Naive thymus-derived CD8-positive, alpha-beta T cell (primary cell): Measurements from ENCODE around the gene GNAT1. TPM values are rescaled to one million over a fixed set of nuclear protein-coding genes. Genes with fewer than 3 reads are reported as not detected.

Source experiments
- ATAC-seq, 2 donors: fragments of 150-1000 bp; cut with Tn5 transposase in 1 of 2; sonication (Bioruptor Pico), chemical (Tn5 transposase) in 1 of 2; 1 replicate in 1 of 2; 2 replicates in 1 of 2; pipeline ENCODE4 v1.10.0; 2021; ENCODE audit warnings: mild to moderate bottlenecking in 2 of 2, moderate library complexity in 2 of 2
- POLR2A ChIA-PET: fragments of 350-600 bp; sonication (Branson Sonifier 250); formaldehyde crosslinking; loops from one replicate; lab custom pipeline; 2021; ENCODE audit warnings: antibody characterized with exemption; lab: Charles Lee
- DNase-seq, 10 donors: peaks; one replicate each; pipeline versions ENCODE4 v3.0.0 to v3.0.0-alpha.2; 2020 to 2022
- H3K27ac Mint-ChIP-seq, 10 donors: one replicate each; pipeline ENCODE4 v1.8.0; 2020 to 2022; ENCODE audit warnings: mild to moderate bottlenecking in 10 of 10, mixed read lengths in 10 of 10, moderate library complexity in 4 of 10, inconsistent platforms in 1 of 10
- H3K27me3 Mint-ChIP-seq, 5 donors: one replicate each; pipeline ENCODE4 v1.8.0; 2021 to 2022; ENCODE audit warnings: mixed read lengths in 5 of 5
- H3K36me3 Mint-ChIP-seq, 3 donors: one replicate each; pipeline ENCODE4 v1.8.0; 2020 to 2022; ENCODE audit warnings: mixed read lengths in 3 of 3, mild to moderate bottlenecking in 2 of 3, inconsistent platforms in 1 of 3
- H3K4me1 Mint-ChIP-seq, 4 donors: one replicate each; pipeline ENCODE4 v1.8.0; 2021 to 2022; ENCODE audit warnings: mixed read lengths in 4 of 4
- H3K4me3 Mint-ChIP-seq, 10 donors: one replicate each; pipeline ENCODE4 v1.8.0; 2020 to 2022; ENCODE audit warnings: mild to moderate bottlenecking in 10 of 10, mixed read lengths in 10 of 10, moderate library complexity in 6 of 10, inconsistent platforms in 1 of 10
- H3K9me3 Mint-ChIP-seq, 9 donors: one replicate each; pipeline ENCODE4 v1.8.0; 2020 to 2022; ENCODE audit warnings: mixed read lengths in 9 of 9, mild to moderate bottlenecking in 3 of 9, inconsistent platforms in 1 of 9, moderate library complexity in 1 of 9
- polyA plus RNA-seq, 3 donors: library from polyadenylated mRNA; unstranded; fragments of 300-500 nt; fragmentation: Illumina TruSeq; gene quantifications; one replicate each; pipeline ENCODE4 v1.2.3, GENCODE V29; 2021
- total RNA-seq, 8 experiments: library from RNA in 2 of 8; stranded (reverse) in 2 of 8; gene quantifications; one replicate each; pipeline ENCODE4 v1.2.3 and lab custom pipeline; 2021 to 2026

The GNAT1 gene
- not detected for total RNA-seq
- polyA plus RNA-seq, result not detected
- 0 to 0.43 (median 0.04) reads per million in 6 experiments for total RNA-seq (lab: John Stamatoyannopoulos, UW)

- peaks cover 0 to 17% (median 4%) of the 10 kb centered on the region in 5 donors for H3K27me3 Mint-ChIP-seq
- H3K27ac Mint-ChIP-seq, result peak within 1 kb of the TSS in 1 of 10 donors; percentile 13
- POLR2A ChIA-PET, result interaction anchor here (5.5 kb wide), 1 partner anchor 36 kb away, joined by 48 read pairs; no protein-coding TSS in a partner anchor
- no peak within 1 kb of the TSS for H3K4me3 Mint-ChIP-seq
- H3K36me3 Mint-ChIP-seq, result no peaks in the 10 kb centered on the region
- no peak for ATAC-seq
- peaks cover 4 to 15% (median 11%) of the 10 kb centered on the region in 4 donors for H3K4me1 Mint-ChIP-seq
- H3K9me3 Mint-ChIP-seq, result no peaks in the 10 kb centered on the region
- DNase-seq, result no peak
Observed at GRCh38 chr3:50190936-50191660, at the start of gene GNAT1. Gene GNAT1, plus strand, starts transcription at chr3:50191610. Its CDS starts 116 bp downstream, at chr3:50191726.

- DNase-seq, result no peak
- H3K4me1 Mint-ChIP-seq, result no peaks in the 10 kb centered on the region
- no peak for ATAC-seq
- POLR2A ChIA-PET, result no interaction called here
- no peak overlapping the region for H3K4me3 Mint-ChIP-seq
- peaks cover 0 to 4% (median 2%) of the 10 kb centered on the region in 5 donors for H3K27me3 Mint-ChIP-seq
- H3K27ac Mint-ChIP-seq, result no peak overlapping the region
- no peaks in the 10 kb centered on the region for H3K36me3 Mint-ChIP-seq
- peaks cover 0 to 1% (median 0%) of the 10 kb centered on the region in 9 donors for H3K9me3 Mint-ChIP-seq
Observed at GRCh38 chr3:50146316-50146901, 45.0 kb upstream of the GNAT1 start.

- Mint-ChIP-seq H3K4me3 (no peak overlapping the region), H3K27me3 (peaks cover 0 to 4% (median 2%) of the 10 kb centered on the region in 5 donors), H3K4me1 (no peaks in the 10 kb centered on the region), H3K36me3 (no peaks in the 10 kb centered on the region), H3K27ac (peak overlapping the region in 1 of 10 donors; percentile 22), H3K9me3 (peaks cover 0 to 1% (median 0%) of the 10 kb centered on the region in 9 donors)
- POLR2A ChIA-PET, result no interaction called here
- DNase-seq (no peak), ATAC-seq (no peak)
Observed at GRCh38 chr3:50147016-50147415, 44.4 kb upstream of the GNAT1 start.

GRCh38 chr3:50147447-50147846, 44.0 kb upstream of the GNAT1 start:
- POLR2A ChIA-PET, result no interaction called here
- Mint-ChIP-seq H3K4me3 (no peak overlapping the region), H3K9me3 (no peaks in the 10 kb centered on the region), H3K27ac (peak overlapping the region in 1 of 10 donors; percentile 22), H3K36me3 (no peaks in the 10 kb centered on the region), H3K27me3 (peaks cover 0 to 4% (median 2%) of the 10 kb centered on the region in 5 donors), H3K4me1 (no peaks in the 10 kb centered on the region)
- no peak for ATAC-seq
- DNase-seq, result no peak

- Mint-ChIP-seq H3K4me1 (no peaks in the 10 kb centered on the region), H3K9me3 (no peaks in the 10 kb centered on the region), H3K4me3 (no peak overlapping the region), H3K27ac (no peak overlapping the region), H3K27me3 (peaks cover 0 to 4% (median 2%) of the 10 kb centered on the region in 5 donors), H3K36me3 (no peaks in the 10 kb centered on the region)
- ATAC-seq (no peak), DNase-seq (no peak)
- POLR2A ChIA-PET, result no interaction called here
Observed at GRCh38 chr3:50147861-50148260, 43.5 kb upstream of the GNAT1 start.

GRCh38 chr3:50150404-50150750, 41.0 kb upstream of the GNAT1 start:
- Mint-ChIP-seq H3K36me3 (no peaks in the 10 kb centered on the region), H3K27me3 (peaks cover 8 to 18% (median 16%) of the 10 kb centered on the region in 5 donors), H3K9me3 (no peaks in the 10 kb centered on the region), H3K4me1 (peaks cover 3 to 13% (median 4%) of the 10 kb centered on the region in 4 donors), H3K27ac (no peak overlapping the region), H3K4me3 (no peak overlapping the region)
- DNase-seq (no peak), ATAC-seq (no peak)
- POLR2A ChIA-PET, result no interaction called here

GRCh38 chr3:50150863-50151686, 40.3 kb upstream of the GNAT1 start:
- POLR2A ChIA-PET, result no interaction called here
- ATAC-seq (no peak), DNase-seq (no peak)
- H3K36me3 Mint-ChIP-seq, result peaks cover 0 to 2% (median 0%) of the 10 kb centered on the region in 3 donors
- no peak overlapping the region for H3K4me3 Mint-ChIP-seq
- peaks cover 11 to 24% (median 21%) of the 10 kb centered on the region in 5 donors for H3K27me3 Mint-ChIP-seq
- no peak overlapping the region for H3K27ac Mint-ChIP-seq
- H3K9me3 Mint-ChIP-seq, result no peaks in the 10 kb centered on the region
- H3K4me1 Mint-ChIP-seq, result peaks cover 5 to 19% (median 9%) of the 10 kb centered on the region in 4 donors

- POLR2A ChIA-PET, result no interaction called here
- H3K4me3 Mint-ChIP-seq, result no peak overlapping the region
Observed at GRCh38 chr3:50151728-50152127, 39.7 kb upstream of the GNAT1 start.

GRCh38 chr3:50153782-50154475, 37.5 kb upstream of the GNAT1 start:
- Mint-ChIP-seq H3K36me3 (peaks cover 0 to 2% (median 0%) of the 10 kb centered on the region in 3 donors), H3K27ac (peak overlapping the region in 3 of 10 donors; percentile 8 to 43 (median 14))
- ATAC-seq, result no peak

More at GRCh38 chr3:50151728-50152127, 39.7 kb upstream of the GNAT1 start:
- Mint-ChIP-seq H3K36me3 (peaks cover 0 to 2% (median 0%) of the 10 kb centered on the region in 3 donors), H3K9me3 (no peaks in the 10 kb centered on the region), H3K4me1 (peaks cover 5 to 25% (median 10%) of the 10 kb centered on the region in 4 donors), H3K27me3 (peaks cover 12 to 30% (median 27%) of the 10 kb centered on the region in 5 donors), H3K27ac (no peak overlapping the region)
- no peak for ATAC-seq
- no peak for DNase-seq

GRCh38 chr3:50154476-50154839, 37.0 kb upstream of the GNAT1 start:
- peak in 1 of 2 donors; percentile 52 for ATAC-seq
- POLR2A ChIA-PET, result no interaction called here
- DNase-seq, result no peak
- H3K27ac Mint-ChIP-seq, result peak overlapping the region in 1 of 10 donors; percentile 8
- peaks cover 5 to 36% (median 12%) of the 10 kb centered on the region in 4 donors for H3K4me1 Mint-ChIP-seq
- H3K4me3 Mint-ChIP-seq, result peak overlapping the region; percentile 71 to 90 (median 86)
- H3K27me3 Mint-ChIP-seq, result peaks cover 14 to 43% (median 34%) of the 10 kb centered on the region in 5 donors
- H3K36me3 Mint-ChIP-seq, result peaks cover 0 to 2% (median 0%) of the 10 kb centered on the region in 3 donors
- no peaks in the 10 kb centered on the region for H3K9me3 Mint-ChIP-seq

More at GRCh38 chr3:50153782-50154475, 37.5 kb upstream of the GNAT1 start:
- peaks cover 14 to 43% (median 34%) of the 10 kb centered on the region in 5 donors for H3K27me3 Mint-ChIP-seq
- peak overlapping the region; percentile 71 to 90 (median 86) for H3K4me3 Mint-ChIP-seq
- H3K4me1 Mint-ChIP-seq, result peaks cover 5 to 36% (median 12%) of the 10 kb centered on the region in 4 donors
- H3K9me3 Mint-ChIP-seq, result no peaks in the 10 kb centered on the region
- no peak for DNase-seq
- POLR2A ChIA-PET, result no interaction called here

GRCh38 chr3:50154840-50155490, 36.4 kb upstream of the GNAT1 start, which contains the start of gene SEMA3F:
Gene SEMA3F, plus strand, starts transcription at chr3:50155324. Its CDS starts 4,299 bp downstream, at chr3:50159623.
- peaks cover 14 to 43% (median 34%) of the 10 kb centered on the region in 5 donors for H3K27me3 Mint-ChIP-seq
- POLR2A ChIA-PET, result no interaction called here
- ATAC-seq (peak; percentile 90 to 92), DNase-seq (peak; percentile 32 to 78 (median 62))
- peaks cover 0 to 2% (median 0%) of the 10 kb centered on the region in 3 donors for H3K36me3 Mint-ChIP-seq
- peaks cover 5 to 36% (median 12%) of the 10 kb centered on the region in 4 donors for H3K4me1 Mint-ChIP-seq
- H3K27ac Mint-ChIP-seq, result peak within 1 kb of the TSS in 3 of 10 donors; percentile 43 to 74 (median 63)
- peak within 1 kb of the TSS; percentile 73 to 90 (median 86) for H3K4me3 Mint-ChIP-seq
- no peaks in the 10 kb centered on the region for H3K9me3 Mint-ChIP-seq
